HG02759 (cell line): ENCODE data around the gene VWA3B.
"Not testable (repeated sequence)": the region's sequence is repeated elsewhere in the genome, so short reads cannot be mapped to it uniquely, and the experiment has no call there.

Source experiments
- ATAC-seq: cut with Tn5 transposase; IDR thresholded peaks from one replicate; pipeline ENCODE4 v1.9.1; 2021; ENCODE audit warnings: mild to moderate bottlenecking, moderate library complexity; ENCODE audit not compliant: unreplicated experiment

VWA3B gene

DNA sequence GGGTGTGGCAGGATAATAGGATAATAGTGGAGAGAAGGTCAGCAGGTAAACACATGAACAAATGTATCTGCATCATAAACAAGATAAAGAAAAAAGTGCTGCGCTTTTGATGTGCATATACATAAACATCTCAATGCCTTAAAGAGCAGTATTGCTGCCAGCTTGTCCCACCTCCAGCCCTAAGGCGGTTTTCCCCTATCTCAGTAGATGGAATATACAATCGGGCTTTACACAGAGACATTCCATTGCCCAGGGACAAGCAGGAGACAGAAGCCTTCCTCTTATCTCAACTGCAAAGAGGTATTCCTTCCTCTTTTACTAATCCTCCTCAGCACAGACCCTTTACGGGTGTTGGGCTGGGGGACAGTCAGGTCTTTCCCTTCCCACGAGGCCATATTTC lies 43.1 kb downstream of the VWA3B start:
- not testable (repeated sequence) for ATAC-seq

DNA sequence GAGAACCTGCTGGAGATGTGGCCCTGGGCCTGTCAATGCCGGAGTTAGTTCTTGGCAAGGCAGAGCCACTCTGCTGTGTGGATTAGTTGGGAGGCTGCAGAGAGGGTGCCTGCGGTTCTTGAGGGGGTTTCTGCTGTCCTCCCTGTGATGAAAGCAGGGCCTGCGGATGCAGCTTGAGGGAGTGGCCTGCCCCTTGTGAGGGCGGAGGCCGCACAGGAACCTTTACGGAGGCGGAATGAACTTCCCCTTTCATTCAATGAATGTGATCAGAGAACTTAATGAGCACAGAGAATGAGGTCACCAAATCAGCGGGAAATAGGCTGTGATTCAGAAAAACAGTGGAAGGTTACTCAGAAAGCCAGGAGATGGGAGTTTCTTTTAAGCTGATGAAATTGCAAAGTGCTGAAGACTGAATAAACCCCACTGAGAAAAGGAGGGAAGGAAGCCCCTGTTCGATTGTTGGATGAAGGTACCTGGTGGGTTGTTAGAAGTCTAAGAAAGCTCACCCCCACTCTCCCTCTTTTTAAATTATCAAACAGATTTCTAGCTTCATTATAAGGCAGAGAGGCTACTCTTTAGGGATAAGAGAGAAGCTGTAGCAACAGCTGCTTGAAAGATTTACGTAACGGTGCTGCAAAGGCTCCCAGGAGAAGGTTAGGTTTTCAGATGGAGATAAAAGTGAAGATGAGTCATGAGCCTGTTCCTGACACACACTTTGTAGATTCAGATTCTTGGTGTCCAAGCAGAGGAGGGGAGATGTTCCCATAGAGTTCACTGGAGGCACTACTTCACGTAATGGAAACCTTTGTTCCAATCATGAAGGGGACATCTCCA lies 47.4 kb downstream of the VWA3B start:
- ATAC-seq: no peak

DNA sequence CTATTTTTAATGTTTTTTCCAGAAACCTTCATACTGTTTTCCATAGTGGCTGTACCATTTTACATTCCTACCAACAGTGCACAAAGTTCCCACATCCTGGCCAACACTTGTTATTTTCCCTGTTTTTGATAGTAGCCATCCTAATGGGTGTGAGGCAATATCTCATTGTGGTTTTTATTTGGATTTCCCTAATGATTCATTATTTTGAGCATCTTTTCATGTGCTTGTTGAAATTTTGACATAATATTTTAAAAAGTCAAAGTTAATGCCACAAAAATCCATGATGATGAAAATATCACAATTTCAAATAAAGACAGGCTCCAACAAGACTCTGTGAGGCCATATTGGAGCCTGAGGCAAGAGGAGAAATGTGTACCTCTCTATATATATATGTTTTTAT lies 50.2 kb downstream of the VWA3B start:
- no peak for ATAC-seq

- not testable (repeated sequence) for ATAC-seq
Measured at GRCh38 chr2:98138978-98139377, 52.0 kb downstream of the VWA3B start.

- no peak for ATAC-seq
Measured at GRCh38 chr2:98140210-98140609, 53.2 kb downstream of the VWA3B start.

GRCh38 chr2:98142106-98142791 lies 55.3 kb downstream of the VWA3B start:
- ATAC-seq: no peak

DNA sequence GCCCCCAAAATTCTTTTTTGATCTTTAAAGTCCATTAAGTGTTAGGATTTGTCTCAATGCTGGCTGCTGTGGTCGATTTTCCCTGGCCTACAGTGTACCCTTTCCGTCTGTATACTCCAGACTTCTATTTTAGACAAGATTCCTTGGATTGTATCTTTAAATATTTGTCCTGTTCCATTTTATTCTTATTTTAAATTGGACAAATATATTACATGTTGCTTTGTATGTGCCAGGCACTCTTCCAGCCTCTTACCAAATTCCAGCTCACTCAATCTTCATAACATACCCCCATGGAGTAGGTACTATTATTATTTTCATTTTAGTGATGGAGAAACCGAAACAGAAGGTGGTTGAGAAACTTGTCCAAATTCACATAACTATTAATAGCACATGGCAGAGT lies 58.1 kb downstream of the VWA3B start:
- no peak for ATAC-seq

- ATAC-seq: not testable (repeated sequence)
Measured at GRCh38 chr2:98147900-98148299, 60.9 kb downstream of the VWA3B start.

DNA sequence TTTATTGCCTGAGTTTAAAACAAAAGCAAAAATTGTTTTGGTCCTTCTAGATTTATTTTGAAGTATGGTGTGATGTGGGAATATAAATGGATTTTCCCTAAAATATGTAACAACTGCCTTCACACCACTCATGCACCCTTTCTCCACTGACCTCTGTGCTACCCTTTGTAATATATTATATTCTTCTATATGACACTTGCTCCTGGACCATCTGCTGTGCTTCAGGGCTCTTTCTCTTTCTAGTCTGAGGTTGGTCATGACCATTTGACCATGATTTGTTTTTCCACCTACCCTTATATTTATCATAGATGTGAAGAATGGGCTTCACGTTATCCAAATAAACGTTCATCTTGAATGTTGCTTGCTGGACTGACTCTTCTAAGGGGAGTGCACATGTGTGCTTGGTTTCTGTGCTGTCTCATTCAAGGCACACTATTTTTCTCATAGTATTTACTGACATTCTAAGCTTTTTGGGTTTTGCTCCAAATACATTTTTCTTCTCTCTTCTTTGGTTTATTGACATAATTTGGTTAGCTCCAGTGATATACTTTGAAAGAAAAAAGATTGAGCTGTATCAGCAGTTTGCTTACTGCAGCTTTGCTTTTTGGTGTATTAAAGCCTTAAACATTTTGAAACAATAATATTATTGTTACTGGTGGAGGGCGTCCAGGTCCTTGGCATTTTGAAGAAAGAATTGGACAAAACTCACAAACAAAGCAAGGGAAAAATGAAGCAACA lies 61.8 kb downstream of the VWA3B start:
- no peak for ATAC-seq

GRCh38 chr2:98149333-98149697 lies 62.3 kb downstream of the VWA3B start:
- ATAC-seq: no peak

- ATAC-seq: no peak
Measured at GRCh38 chr2:98153481-98153880, 66.5 kb downstream of the VWA3B start.

GRCh38 chr2:98155291-98155690 lies 68.3 kb downstream of the VWA3B start:
- no peak for ATAC-seq

- no peak for ATAC-seq
Measured at GRCh38 chr2:98155716-98156115, 68.7 kb downstream of the VWA3B start.

GRCh38 chr2:98156304-98156703 lies 69.3 kb downstream of the VWA3B start:
- ATAC-seq: no peak

DNA sequence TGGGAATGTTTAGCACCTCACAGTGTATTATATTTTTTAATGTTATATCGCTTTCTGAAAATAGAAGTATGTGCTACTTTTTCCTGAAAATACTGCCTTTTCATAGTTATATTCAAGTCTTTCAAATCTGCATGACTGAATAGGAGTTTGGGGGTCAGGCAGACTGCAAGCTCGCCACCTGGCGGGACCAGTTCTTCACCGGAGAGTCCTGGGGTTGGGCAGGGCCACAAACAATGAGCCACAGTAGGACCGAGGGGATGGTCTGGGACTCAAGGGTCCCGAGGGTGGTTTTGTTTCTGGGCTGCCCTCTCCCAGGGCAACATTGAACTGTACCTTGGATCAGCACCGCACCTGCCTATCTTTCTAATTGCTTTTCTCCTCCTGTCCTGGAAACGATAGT lies 70.6 kb downstream of the VWA3B start:
- ATAC-seq: no peak

DNA sequence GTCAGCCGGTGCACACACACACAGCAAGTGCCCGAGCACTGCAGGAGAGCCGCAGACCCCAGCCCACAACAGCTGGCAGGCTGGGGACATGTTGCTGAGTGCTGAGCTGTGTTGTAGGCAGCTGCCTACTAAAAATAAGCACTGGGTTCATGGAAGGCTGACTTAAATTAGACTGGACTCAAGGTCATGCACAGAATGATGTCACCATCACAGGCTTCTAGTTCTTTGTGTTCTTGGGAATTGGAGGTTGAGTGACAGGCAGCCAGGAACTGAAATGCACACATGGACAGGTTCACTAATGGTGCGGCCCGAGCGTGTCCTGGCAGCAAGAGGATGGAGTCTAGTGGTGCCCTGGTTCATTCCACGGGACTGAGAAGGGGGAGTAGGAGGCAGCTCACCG lies 71.3 kb downstream of the VWA3B start:
- ATAC-seq: no peak

GRCh38 chr2:98160554-98160953 lies 73.6 kb downstream of the VWA3B start:
- no peak for ATAC-seq

GRCh38 chr2:98161186-98161585 lies 74.2 kb downstream of the VWA3B start:
- ATAC-seq: no peak

DNA sequence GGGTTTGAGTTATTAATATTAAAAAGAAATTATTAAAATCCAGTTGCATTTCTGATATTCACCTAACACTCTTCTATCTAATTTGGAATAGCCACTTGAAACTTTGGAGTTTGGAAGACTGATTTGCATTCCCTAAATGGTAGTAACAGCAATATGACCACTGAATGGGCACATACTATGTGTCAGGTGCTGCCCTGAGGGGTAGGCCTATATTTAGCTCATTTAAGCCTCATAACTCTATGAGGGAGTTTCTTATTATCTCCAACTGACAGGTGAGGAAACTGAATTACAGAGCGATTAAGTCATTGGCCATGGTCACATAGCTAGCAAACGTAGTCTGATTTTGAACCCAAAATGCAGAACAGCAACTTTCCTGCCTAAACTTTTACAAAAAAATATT lies 77.3 kb downstream of the VWA3B start:
- no peak for ATAC-seq

GRCh38 chr2:98165516-98166071 lies 78.6 kb downstream of the VWA3B start:
- no peak for ATAC-seq

- no peak for ATAC-seq
Measured at GRCh38 chr2:98167916-98168315, 80.9 kb downstream of the VWA3B start.
